GM20000 (cell line): ENCODE results near the gene C1orf122.

ENCODE experiments used
- DNase-seq: peaks from one replicate; pipeline ENCODE4 v3.0.0; 2012; ENCODE audit warnings: low spot score
- CTCF ChIP-seq: IDR thresholded peaks from 2 replicates; pipeline ENCODE4 v1.5.1; 2012; ENCODE audit warnings: mild to moderate bottlenecking, control low read depth; ENCODE audit errors: extremely low read depth, missing control alignments

C1orf122 gene

GRCh38 chr1:37849480-37849879, 41.9 kb downstream of the C1orf122 start:
- TF ChIP-seq CTCF, result no peak
- DNase-seq, result no peak

- no peak for DNase-seq
- TF ChIP-seq CTCF, result no peak
Observed at GRCh38 chr1:37850352-37850955, 42.9 kb downstream of the C1orf122 start.

- no peak for DNase-seq
- TF ChIP-seq CTCF, result no peak
Observed at GRCh38 chr1:37851262-37851661, 43.7 kb downstream of the C1orf122 start.

GRCh38 chr1:37851782-37852210, 44.2 kb downstream of the C1orf122 start:
- no peak for TF ChIP-seq CTCF
- no peak for DNase-seq

GRCh38 chr1:37853157-37853556, 45.6 kb downstream of the C1orf122 start:
- no peak for TF ChIP-seq CTCF
- no peak for DNase-seq

GRCh38 chr1:37854406-37854805, 46.8 kb downstream of the C1orf122 start:
- DNase-seq, result no peak
- TF ChIP-seq CTCF, result no peak
